Measurements from ENCODE around the gene STPG4. TPM values are rescaled to one million over a fixed set of nuclear protein-coding genes. Genes with fewer than 3 reads are reported as not detected.

STPG4 gene
- polyA plus RNA-seq, 3 donors, result 0.14 to 0.30 (median 0.14) TPM

Other genes starting within 250 kb of the STPG4 start
- gene MCFD2, start 239.5 kb downstream of the STPG4 start, polyA plus RNA-seq (ENCODE audit: insufficient read length in 3 of 3), result 10 to 100 TPM; 82.7 to 90.1 (median 87.1) TPM
- 10 to 100 TPM; 11.4 to 13.6 (median 13.1) TPM for gene TTC7A, start 214.1 kb downstream of the STPG4 start, polyA plus RNA-seq (ENCODE audit: insufficient read length in 3 of 3)
- gene CALM2, start 21.2 kb upstream of the STPG4 start, polyA plus RNA-seq (ENCODE audit: insufficient read length in 3 of 3), result 100 to 1,000 TPM; 839 to 978 (median 874) TPM
- gene EPCAM, start 214.0 kb upstream of the STPG4 start, polyA plus RNA-seq (ENCODE audit: insufficient read length in 3 of 3), result 100 to 1,000 TPM; 331 to 423 (median 366) TPM
- 10 to 100 TPM; 69.3 to 74.2 (median 69.7) TPM for gene MSH2, start 247.8 kb upstream of the STPG4 start, polyA plus RNA-seq (ENCODE audit: insufficient read length in 3 of 3)

Measured in renal pelvis (tissue), 3 donors.